Measurements from ENCODE around the gene OR51E1. TPM values are rescaled to one million over a fixed set of nuclear protein-coding genes. Genes with fewer than 3 reads are reported as not detected.

Gene OR51E1
- total and polyA plus RNA-seq, 9 of the 15 experiments (the other 6 are each of a cell fraction or from before 2014, with no cell fraction given): 0.03 to 0.04 TPM; not detected in 7

DNA sequence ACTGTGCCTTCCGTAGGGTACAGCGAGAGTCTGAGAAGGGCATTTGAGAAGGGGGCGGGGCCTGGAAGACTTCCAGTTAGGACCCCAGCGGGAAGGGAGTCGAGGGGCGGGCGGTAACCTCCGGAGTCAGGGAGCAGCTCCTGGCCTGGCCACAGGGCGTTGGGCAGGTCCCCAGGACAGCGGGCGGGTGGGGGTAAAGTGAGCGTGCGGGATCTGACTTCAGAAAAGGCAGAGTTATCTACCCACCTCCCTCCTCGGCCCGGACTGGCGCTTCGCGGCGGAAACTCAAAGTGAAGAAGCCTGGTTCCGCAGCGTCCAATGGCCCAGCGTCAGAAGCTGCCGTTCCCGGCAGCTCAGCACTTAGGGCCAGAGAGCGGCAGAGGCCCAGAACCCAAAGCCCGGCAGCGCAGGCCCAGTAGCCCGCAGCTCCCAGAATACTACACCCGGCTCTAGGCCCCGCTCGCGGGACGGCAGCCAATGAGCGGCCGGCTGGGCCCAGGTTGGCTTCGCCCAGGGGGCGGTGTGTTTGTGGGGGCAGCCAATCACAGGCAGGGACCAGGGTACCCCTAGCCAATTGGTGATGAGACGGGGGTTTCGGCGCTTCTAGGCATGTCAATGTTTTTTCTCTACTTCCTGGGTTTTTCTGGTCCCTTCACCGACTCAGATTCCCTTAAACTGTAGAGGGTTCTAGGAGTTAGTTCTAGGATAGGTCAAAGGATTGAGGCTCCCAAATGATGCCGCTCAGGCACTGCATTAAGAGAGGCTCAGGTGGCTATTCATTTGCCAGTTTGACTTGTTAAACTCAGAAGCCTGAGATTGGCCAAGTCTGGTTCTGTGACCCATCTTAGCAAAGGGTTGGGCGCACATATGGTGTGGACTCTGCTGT lies 35.8 kb upstream of the OR51E1 start, which contains the start of gene TRIM68:
TSS of gene TRIM68 (minus strand) at position 451 of the 886 bp plus-strand sequence. CDS start 2,727 bp downstream, outside the sequence.
- in situ Hi-C loops (cut with MboI): no loop called here
- H3K4me2 ChIP-seq (ENCODE audit: insufficient read depth, low read length): peak within 1 kb of the TSS; percentile 81
- H3K79me2 ChIP-seq (ENCODE audit: control insufficient read depth, insufficient read depth, low read length): peaks cover 11% of the 10 kb centered on the region; the same call in 2 of the 3 replicates
- peak within 1 kb of the TSS; percentile 100 for H2AFZ ChIP-seq (ENCODE audit: low read depth, low read length)
- DNase-seq (ENCODE audit: extremely low read depth in 1 of 4, low spot score in 3 of 4): peak; percentile 97 to 99 (median 98)
- peak; percentile 100 for ATAC-seq
- H3K9me1 ChIP-seq (ENCODE audit: control insufficient read depth, insufficient read depth, low read length): no peaks in the 10 kb centered on the region
- H3K27me3 ChIP-seq (ENCODE audit: control insufficient read depth in 2 of 2, insufficient read depth in 2 of 2, low read length in 2 of 2): no peaks in the 10 kb centered on the region
- 4% methylated on average over 41 of the region's 43 CpGs for WGBS (ENCODE audit: insufficient coverage, low coverage, missing lambda C conversion rate)
- peaks cover 9 to 14% of the 10 kb centered on the region in 2 experiments; a peak in 3 of 5 replicates for H3K4me1 ChIP-seq (replicated peaks in 1 of 2; ENCODE audit: control insufficient read depth in 2 of 2, insufficient read depth in 2 of 2, low read length in 2 of 2)
- H3K9me3 ChIP-seq (replicated peaks; ENCODE audit: control insufficient read depth, insufficient read depth, low read depth, low read length): no peaks in the 10 kb centered on the region
- peak; percentile 99 for FAIRE-seq
- BruUV-seq (replicated peaks): TSS peak; percentile 66
- H4K20me1 ChIP-seq (replicated peaks; ENCODE audit: control insufficient read depth, insufficient read depth, low read length): no peaks in the 10 kb centered on the region
- intact Hi-C loops (cut with micrococcal nuclease): no loop called here
- ChIA-PET POLR2A (interaction anchor here (0.6 to 1.5 kb wide), 5 partner anchors 9 to 235 kb away, joined by 3 to 6 read pairs (median 4); partner anchors contain the start of gene OR52K1), CTCF (ENCODE audit: low intra/inter-chr PET ratio) (no interaction called here)
- peak within 1 kb of the TSS; percentile 86 for H3K27ac ChIP-seq (ENCODE audit: extremely low read depth, low read depth, low read length)
- H3K9ac ChIP-seq (ENCODE audit: insufficient read depth in 1 of 2, low read depth in 2 of 2, low read length in 2 of 2): peak within 1 kb of the TSS; percentile 78 to 92
- peak within 1 kb of the TSS; percentile 68 for H3K4me3 ChIP-seq
- peaks cover 4% of the 10 kb centered on the region; the same call in 2 of the 3 replicates for H3K36me3 ChIP-seq (ENCODE audit: control insufficient read depth, insufficient read depth, low read length)
- TF ChIP-seq FOXK2 (conservative IDR thresholded peaks at IDR 0.05 in 1 of 2, IDR thresholded peaks at IDR 0.05 in 1 of 2; ENCODE audit: low read depth in 2 of 2): peak; percentile 37 to 40; a peak in 1 of 4 replicates
- no peak for TF ChIP-seq ZNF79 (CRISPR knock-in tag; IDR thresholded peaks at IDR 0.05; ENCODE audit: low read depth)
- TF ChIP-seq, protein P1, sequence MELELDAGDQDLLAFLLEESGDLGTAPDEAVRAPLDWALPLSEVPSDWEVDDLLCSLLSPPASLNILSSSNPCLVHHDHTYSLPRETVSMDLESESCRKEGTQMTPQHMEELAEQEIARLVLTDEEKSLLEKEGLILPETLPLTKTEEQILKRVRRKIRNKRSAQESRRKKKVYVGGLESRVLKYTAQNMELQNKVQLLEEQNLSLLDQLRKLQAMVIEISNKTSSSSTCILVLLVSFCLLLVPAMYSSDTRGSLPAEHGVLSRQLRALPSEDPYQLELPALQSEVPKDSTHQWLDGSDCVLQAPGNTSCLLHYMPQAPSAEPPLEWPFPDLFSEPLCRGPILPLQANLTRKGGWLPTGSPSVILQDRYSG (tag; conservative IDR thresholded peaks at IDR 0.05; ENCODE audit: low read depth): 0 out of 2 replicates have a peak, but pooled peaks have one; percentile 50
- TF ChIP-seq, protein P2, sequence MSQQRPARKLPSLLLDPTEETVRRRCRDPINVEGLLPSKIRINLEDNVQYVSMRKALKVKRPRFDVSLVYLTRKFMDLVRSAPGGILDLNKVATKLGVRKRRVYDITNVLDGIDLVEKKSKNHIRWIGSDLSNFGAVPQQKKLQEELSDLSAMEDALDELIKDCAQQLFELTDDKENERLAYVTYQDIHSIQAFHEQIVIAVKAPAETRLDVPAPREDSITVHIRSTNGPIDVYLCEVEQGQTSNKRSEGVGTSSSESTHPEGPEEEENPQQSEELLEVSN (IDR thresholded peaks at IDR 0.05; ENCODE audit: borderline replicate concordance in 1 of 2, extremely low read depth in 1 of 2, insufficient read depth in 1 of 2, insufficient read length in 1 of 2, low read depth in 1 of 2, low read length in 1 of 2, poor library complexity in 1 of 2, severe bottlenecking in 1 of 2): peak; percentile 25 to 38
- TF ChIP-seq U2AF1 (optimal IDR thresholded peaks at IDR 0.05; ENCODE audit: low read depth, low read length): no peak
- no peak for TF ChIP-seq LEF1 (IDR thresholded peaks at IDR 0.05)
- TF ChIP-seq NCOA1 (IDR thresholded peaks at IDR 0.05; ENCODE audit: low read depth): no peak
- TF ChIP-seq SIN3B (IDR thresholded peaks at IDR 0.05; ENCODE audit: low read depth): no peak
- no peak for TF ChIP-seq ESRRB (CRISPR knock-in tag; IDR thresholded peaks at IDR 0.05; ENCODE audit: borderline replicate concordance)
- TF ChIP-seq, protein P3, sequence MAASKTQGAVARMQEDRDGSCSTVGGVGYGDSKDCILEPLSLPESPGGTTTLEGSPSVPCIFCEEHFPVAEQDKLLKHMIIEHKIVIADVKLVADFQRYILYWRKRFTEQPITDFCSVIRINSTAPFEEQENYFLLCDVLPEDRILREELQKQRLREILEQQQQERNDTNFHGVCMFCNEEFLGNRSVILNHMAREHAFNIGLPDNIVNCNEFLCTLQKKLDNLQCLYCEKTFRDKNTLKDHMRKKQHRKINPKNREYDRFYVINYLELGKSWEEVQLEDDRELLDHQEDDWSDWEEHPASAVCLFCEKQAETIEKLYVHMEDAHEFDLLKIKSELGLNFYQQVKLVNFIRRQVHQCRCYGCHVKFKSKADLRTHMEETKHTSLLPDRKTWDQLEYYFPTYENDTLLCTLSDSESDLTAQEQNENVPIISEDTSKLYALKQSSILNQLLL (CRISPR knock-in tag; IDR thresholded peaks at IDR 0.05; ENCODE audit: borderline replicate concordance): no peak
- TF ChIP-seq, protein P4, sequence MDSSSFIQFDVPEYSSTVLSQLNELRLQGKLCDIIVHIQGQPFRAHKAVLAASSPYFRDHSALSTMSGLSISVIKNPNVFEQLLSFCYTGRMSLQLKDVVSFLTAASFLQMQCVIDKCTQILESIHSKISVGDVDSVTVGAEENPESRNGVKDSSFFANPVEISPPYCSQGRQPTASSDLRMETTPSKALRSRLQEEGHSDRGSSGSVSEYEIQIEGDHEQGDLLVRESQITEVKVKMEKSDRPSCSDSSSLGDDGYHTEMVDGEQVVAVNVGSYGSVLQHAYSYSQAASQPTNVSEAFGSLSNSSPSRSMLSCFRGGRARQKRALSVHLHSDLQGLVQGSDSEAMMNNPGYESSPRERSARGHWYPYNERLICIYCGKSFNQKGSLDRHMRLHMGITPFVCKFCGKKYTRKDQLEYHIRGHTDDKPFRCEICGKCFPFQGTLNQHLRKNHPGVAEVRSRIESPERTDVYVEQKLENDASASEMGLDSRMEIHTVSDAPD (CRISPR knock-in tag; IDR thresholded peaks at IDR 0.05): no peak
- TF ChIP-seq TSC22D4 (tag; IDR thresholded peaks at IDR 0.05): no peak
- no peak for TF ChIP-seq HNRNPUL1 (IDR thresholded peaks at IDR 0.05; ENCODE audit: low read length)
- TF ChIP-seq GATAD2A (IDR thresholded peaks at IDR 0.05): no peak

All from K562 (cell line).